Suprapubic skin (tissue), 4 donors: Measurements from ENCODE around the gene FITM1. TPM values are rescaled to one million over a fixed set of nuclear protein-coding genes. Genes with fewer than 3 reads are reported as not detected.

Experiments used
- DNase-seq, 2 donors: peaks; one replicate each; pipeline ENCODE4 v3.0.0-alpha.2; 2019; ENCODE audit warnings: low spot score in 2 of 2
- H3K27ac ChIP-seq: fragments of 200-600 bp; sonication (generic); one replicate; pipeline ENCODE4 v1.5.1; 2019
- H3K27me3 ChIP-seq: fragments of 200-600 bp; sonication (generic); one replicate; pipeline ENCODE4 v1.5.1; 2019
- H3K36me3 ChIP-seq: fragments of 200-600 bp; sonication (generic); one replicate; pipeline ENCODE4 v1.5.1; 2019
- H3K4me1 ChIP-seq: fragments of 200-600 bp; sonication (generic); one replicate; pipeline ENCODE4 v1.5.1; 2019
- H3K4me3 ChIP-seq: fragments of 200-600 bp; sonication (generic); one replicate; pipeline ENCODE4 v1.5.1; 2019; ENCODE audit warnings: mild to moderate bottlenecking
- H3K9me3 ChIP-seq: fragments of 200-600 bp; sonication (generic); one replicate; pipeline ENCODE4 v1.5.1; 2019
- CTCF ChIP-seq, 2 donors: fragments of 200-600 bp in 1 of 2; fragments of 450-650 bp in 1 of 2; sonication (generic) in 1 of 2; IDR thresholded peaks; one replicate each; pipeline ENCODE4 v1.5.1; 2016 to 2019; ENCODE audit warnings: antibody characterized with exemption in 2 of 2, mild to moderate bottlenecking in 1 of 2, moderate library complexity in 1 of 2
- EP300 ChIP-seq: sonication (generic); formaldehyde crosslinking; IDR thresholded peaks from one replicate; pipeline ENCODE4 v1.6.1; 2017; ENCODE audit warnings: antibody characterized with exemption
- POLR2A ChIP-seq, 2 donors: fragments of 450-650 bp; IDR thresholded peaks; one replicate each; pipeline ENCODE4 v1.6.1; 2017; ENCODE audit warnings: antibody characterized with exemption in 2 of 2, mild to moderate bottlenecking in 2 of 2, moderate library complexity in 2 of 2
- POLR2AphosphoS5 ChIP-seq, 3 donors: sonication (generic); formaldehyde crosslinking; IDR thresholded peaks; one replicate each; pipeline ENCODE4 v1.6.1; 2017; ENCODE audit warnings: antibody characterized with exemption in 3 of 3
- WGBS: methylation state at CpG from one replicate; pipeline ENCODE4 v1.1.5; 2018; 5-methylcytosine and 5-hydroxymethylcytosine counted together
- total RNA-seq, 4 donors: library from RNA; depleted of rRNA; stranded (reverse); fragments of >200 nt; gene quantifications; one replicate each; pipeline ENCODE4 v1.1.0, GENCODE V29; 2016

The FITM1 gene
- total RNA-seq, 4 donors from 2014 or later = 1.7 to 3.4 (median 2.3) TPM; not detected in 1

GRCh38 chr14:24147761-24148428 lies 17.4 kb downstream of the FITM1 start:
- no peaks in the 10 kb centered on the region for H3K27me3 ChIP-seq
- DNase-seq = no peak
- H3K4me1 ChIP-seq = peaks cover 32% of the 10 kb centered on the region
- H3K36me3 ChIP-seq = peaks cover 44% of the 10 kb centered on the region
- TF ChIP-seq POLR2AphosphoS5 (IDR thresholded peaks at IDR 0.05) = no peak
- no peak for TF ChIP-seq EP300
- TF ChIP-seq CTCF (IDR thresholded peaks at IDR 0.05) = no peak
- no peak for TF ChIP-seq POLR2A (IDR thresholded peaks at IDR 0.05)
- WGBS = 11% methylated on average over 6 of the region's 29 CpGs
- H3K4me3 ChIP-seq = peak overlapping the region; percentile 96
- peak overlapping the region; percentile 84 for H3K27ac ChIP-seq
- H3K9me3 ChIP-seq = no peaks in the 10 kb centered on the region

GRCh38 chr14:24149302-24149969 lies 19.0 kb downstream of the FITM1 start:
- TF ChIP-seq POLR2A (IDR thresholded peaks at IDR 0.05) = no peak
- no peak for TF ChIP-seq CTCF (IDR thresholded peaks at IDR 0.05)
- no peak for TF ChIP-seq EP300
- no peak for TF ChIP-seq POLR2AphosphoS5 (IDR thresholded peaks at IDR 0.05)
- Histone ChIP-seq H3K4me1 (peaks cover 32% of the 10 kb centered on the region), H3K9me3 (no peaks in the 10 kb centered on the region), H3K27ac (no peak overlapping the region), H3K36me3 (peaks cover 46% of the 10 kb centered on the region), H3K27me3 (no peaks in the 10 kb centered on the region), H3K4me3 (no peak overlapping the region)
- no peak for DNase-seq
- WGBS = 94% methylated on average over 3 of the region's 3 CpGs

- Histone ChIP-seq H3K27ac (no peak overlapping the region), H3K4me3 (no peak overlapping the region), H3K27me3 (no peaks in the 10 kb centered on the region), H3K4me1 (peaks cover 31% of the 10 kb centered on the region), H3K36me3 (peaks cover 52% of the 10 kb centered on the region), H3K9me3 (no peaks in the 10 kb centered on the region)
- no peak for DNase-seq
- TF ChIP-seq EP300 (no peak), POLR2A (IDR thresholded peaks at IDR 0.05) (no peak), CTCF (IDR thresholded peaks at IDR 0.05) (no peak), POLR2AphosphoS5 (IDR thresholded peaks at IDR 0.05) (no peak)
- whole genome bisulfite sequencing = 91% methylated on average over 5 of the region's 9 CpGs
These were observed 19.6 kb downstream of the FITM1 start for GRCh38 chr14:24150061-24150460.

GRCh38 chr14:24150567-24150966 lies 20.1 kb downstream of the FITM1 start:
- H3K4me3 ChIP-seq = no peak overlapping the region
- no peaks in the 10 kb centered on the region for H3K9me3 ChIP-seq
- H3K27me3 ChIP-seq = no peaks in the 10 kb centered on the region
- TF ChIP-seq POLR2AphosphoS5 (IDR thresholded peaks at IDR 0.05) = no peak
- TF ChIP-seq CTCF (IDR thresholded peaks at IDR 0.05) = no peak
- H3K36me3 ChIP-seq = peaks cover 58% of the 10 kb centered on the region
- 76% methylated on average over 6 of the region's 9 CpGs for WGBS
- peaks cover 26% of the 10 kb centered on the region for H3K4me1 ChIP-seq
- no peak for DNase-seq
- H3K27ac ChIP-seq = no peak overlapping the region

GRCh38 chr14:24150993-24151392 lies 20.5 kb downstream of the FITM1 start:
- H3K4me3 ChIP-seq = no peak overlapping the region
- TF ChIP-seq POLR2AphosphoS5 (IDR thresholded peaks at IDR 0.05) (no peak), POLR2A (IDR thresholded peaks at IDR 0.05) (no peak), CTCF (IDR thresholded peaks at IDR 0.05) (no peak), EP300 (no peak)
- no peaks in the 10 kb centered on the region for H3K9me3 ChIP-seq
- H3K4me1 ChIP-seq = peaks cover 21% of the 10 kb centered on the region
- DNase-seq = no peak
- WGBS = 85% methylated on average over 7 of the region's 9 CpGs
- H3K36me3 ChIP-seq = peaks cover 62% of the 10 kb centered on the region
- H3K27me3 ChIP-seq = no peaks in the 10 kb centered on the region
- H3K27ac ChIP-seq = no peak overlapping the region
